HepG2 (cell line): Measurements from ENCODE around the gene DNAJB11. TPM values are rescaled to one million over a fixed set of nuclear protein-coding genes. Genes with fewer than 3 reads are reported as not detected.

Experiments
- ARNTL ChIP-seq: sonication (generic); formaldehyde crosslinking; IDR thresholded peaks from 2 replicates; pipeline ENCODE4 v1.4.0; 2020; ENCODE audit warnings: mild to moderate bottlenecking, missing genetic modification reagents
- BRD4 ChIP-seq: sonication (generic); formaldehyde crosslinking; IDR thresholded peaks from 2 replicates; pipeline ENCODE4 v1.4.0; 2020; ENCODE audit warnings: missing genetic modification reagents
- CAMTA2 ChIP-seq: sonication (generic); formaldehyde crosslinking; IDR thresholded peaks from 2 replicates; pipeline ENCODE4 v1.4.0; 2020; ENCODE audit warnings: mild to moderate bottlenecking, missing genetic modification reagents, borderline replicate concordance
- CEBPB ChIP-seq: IDR thresholded peaks from 2 replicates; pipeline ENCODE4 v1.6.1; 2011; ENCODE audit warnings: low read depth, low read length, improper control_type of control experiment, borderline replicate concordance
- CHD4 ChIP-seq: fragments of 200-600 bp; sonication (generic); IDR thresholded peaks from 2 replicates; pipeline ENCODE4 v1.7.0; 2017; ENCODE audit warnings: mild to moderate bottlenecking, low read length, borderline replicate concordance
- ETV5 ChIP-seq: IDR thresholded peaks from 2 replicates; pipeline ENCODE4 v1.6.1; 2018; ENCODE audit warnings: missing biosample characterization, missing genetic modification reagents, inconsistent platforms, borderline replicate concordance
- GATAD2A ChIP-seq: IDR thresholded peaks from 2 replicates; pipeline ENCODE4 v1.6.1; 2016
- MBD4 ChIP-seq: IDR thresholded peaks from 2 replicates; pipeline ENCODE4 v1.6.1; 2012; ENCODE audit warnings: low read length, inconsistent platforms, borderline replicate concordance
- MEIS1 ChIP-seq: sonication (generic); formaldehyde crosslinking; IDR thresholded peaks from 2 replicates; pipeline ENCODE4 v1.9.0; 2021; ENCODE audit warnings: mild to moderate bottlenecking, missing genetic modification reagents, moderate library complexity, borderline replicate concordance
- NR2F2 ChIP-seq: IDR thresholded peaks from 2 replicates; pipeline ENCODE4 v1.6.1; 2012; ENCODE audit warnings: low read depth, inconsistent platforms, borderline replicate concordance
- PAF1 ChIP-seq: IDR thresholded peaks from 2 replicates; pipeline ENCODE4 v1.6.1; 2016; ENCODE audit warnings: missing genetic modification reagents, missing compliant biosample characterization
- PATZ1 ChIP-seq: sonication (generic); formaldehyde crosslinking; IDR thresholded peaks from 2 replicates; pipeline ENCODE4 v1.4.0; 2020; ENCODE audit warnings: missing genetic modification reagents
- PITX1 ChIP-seq: sonication (generic); formaldehyde crosslinking; IDR thresholded peaks from 2 replicates; pipeline ENCODE4 v1.5.1; 2020; ENCODE audit warnings: mild to moderate bottlenecking, missing genetic modification reagents
- SETDB1 ChIP-seq: sonication (generic); formaldehyde crosslinking; IDR thresholded peaks from 2 replicates; pipeline ENCODE4 v1.5.1; 2020; ENCODE audit warnings: missing genetic modification reagents, mild to moderate bottlenecking, borderline replicate concordance
- SOX13 ChIP-seq, 3 experiments: fragments of 450-650 bp in 1 of 3; sonication (generic) in 1 of 3; formaldehyde crosslinking in 1 of 3; IDR thresholded peaks in 2 of 3; conservative IDR thresholded peaks in 1 of 3; 2 replicates each; pipeline versions ENCODE4 v1.5.0 to v1.6.1; 2016 to 2020; ENCODE audit warnings: antibody characterized with exemption in 1 of 3, mild to moderate bottlenecking in 1 of 3, missing compliant biosample characterization in 1 of 3, missing genetic modification reagents in 1 of 3, moderate library complexity in 1 of 3
- TSC22D2 ChIP-seq: sonication (generic); formaldehyde crosslinking; IDR thresholded peaks from 2 replicates; pipeline ENCODE4 v1.5.1; 2020; ENCODE audit warnings: missing genetic modification reagents, mild to moderate bottlenecking, borderline replicate concordance
- ZBTB3 ChIP-seq: sonication (generic); formaldehyde crosslinking; IDR thresholded peaks from 2 replicates; pipeline ENCODE4 v1.4.0; 2020; ENCODE audit warnings: low read depth, mild to moderate bottlenecking, moderate library complexity, missing genetic modification reagents, borderline replicate concordance
- ZNF253 ChIP-seq: sonication (generic); formaldehyde crosslinking; IDR thresholded peaks from 2 replicates; pipeline ENCODE4 v1.8.0; 2022; ENCODE audit warnings: mild to moderate bottlenecking, missing genetic modification reagents, borderline replicate concordance
- ZNF615 ChIP-seq: sonication (generic); formaldehyde crosslinking; IDR thresholded peaks from 2 replicates; pipeline ENCODE4 v1.5.0; 2020; ENCODE audit warnings: mild to moderate bottlenecking, missing genetic modification reagents, borderline replicate concordance
- ZNF720 ChIP-seq: sonication (generic); formaldehyde crosslinking; IDR thresholded peaks from 2 replicates; pipeline ENCODE4 v1.4.0; 2020; ENCODE audit warnings: missing genetic modification reagents
- ZNF776 ChIP-seq: sonication (generic); formaldehyde crosslinking; IDR thresholded peaks from 2 replicates; pipeline ENCODE4 v1.4.0; 2020; ENCODE audit warnings: mild to moderate bottlenecking, missing genetic modification reagents
- ZSCAN25 ChIP-seq: sonication (generic); formaldehyde crosslinking; IDR thresholded peaks from 2 replicates; pipeline ENCODE4 v1.8.0; 2022; ENCODE audit warnings: mild to moderate bottlenecking, missing genetic modification reagents
- polyA plus RNA-seq, 8 experiments: library from polyadenylated mRNA; depleted of rRNA in 3 of 8; stranded (reverse) in 7 of 8; unstranded in 1 of 8; fragments of >200 nt; fragmentation: Illumina TruSeq in 4 of 8; extraction: Trizol in 4 of 8; gene quantifications; 2 replicates each; pipeline versions ENCODE4 v1.2.1 to v1.2.3, GENCODE V29; 2011 to 2016; ENCODE audit warnings: low read depth in 4 of 8, missing spikeins in 1 of 8, mixed read lengths in 1 of 8; ENCODE audit not compliant: insufficient read depth in 1 of 8
- total RNA-seq, 5 experiments: library from RNA; depleted of rRNA; stranded (reverse); fragments of >200 nt; fragmentation: Illumina TruSeq; extraction: Trizol; gene quantifications; 2 replicates each; pipeline ENCODE4 v1.2.3, GENCODE V29; 2016; ENCODE audit warnings: low read depth in 1 of 5
- TF ChIP-seq, protein P1 (sequence below): sonication (generic); formaldehyde crosslinking; IDR thresholded peaks from 2 replicates; pipeline ENCODE4 v1.4.0; 2020; ENCODE audit warnings: missing genetic modification reagents
- TF ChIP-seq, protein P2 (sequence below): sonication (generic); formaldehyde crosslinking; IDR thresholded peaks from 2 replicates; pipeline ENCODE4 v1.4.0; 2020; ENCODE audit warnings: missing genetic modification reagents

DNAJB11 gene
- total and polyA plus RNA-seq, 2 of the 13 experiments (the other 11 are each of a cell fraction or from before 2014, with no cell fraction given) = 41.0 to 132 TPM

DNA sequence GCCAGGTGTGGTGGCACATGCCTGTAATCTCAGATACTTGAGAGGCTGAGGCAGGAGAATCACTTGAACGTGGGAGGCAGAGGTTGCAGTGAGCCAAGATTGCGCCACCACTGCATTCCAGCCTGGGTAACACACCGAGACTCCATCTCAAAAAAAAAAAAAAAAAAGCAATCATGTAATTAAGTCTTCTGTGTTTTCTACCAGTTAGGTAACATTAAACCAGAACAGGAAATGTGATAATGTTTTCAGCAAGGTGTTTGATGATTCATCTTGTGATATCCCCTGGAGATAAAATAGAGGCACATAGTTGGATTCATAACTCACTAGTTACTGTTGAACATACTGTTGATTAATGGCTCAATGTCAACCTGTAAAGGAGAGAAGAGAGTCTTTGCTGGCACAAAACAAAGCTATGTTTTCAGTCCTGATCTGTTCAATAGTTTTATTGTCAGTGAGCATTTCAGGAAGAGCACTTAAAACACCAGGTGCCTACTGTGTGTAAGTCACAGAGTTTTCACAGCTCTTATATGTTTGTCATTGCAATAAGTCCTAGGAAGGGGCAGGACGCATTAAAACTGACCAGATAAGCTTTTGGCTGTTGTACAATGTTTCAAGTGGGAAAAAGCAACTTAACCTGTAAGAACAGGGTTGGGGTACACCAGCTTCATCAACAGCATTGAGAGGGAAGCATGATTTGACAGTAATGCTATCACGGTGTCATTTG lies 19.5 kb downstream of the DNAJB11 start (continued):
- TF ChIP-seq PATZ1 (no peak), GATAD2A (peak; percentile 58; the same call in 1 of the 2 replicates), TSC22D2 (CRISPR knock-in tag) (no peak), BRD4 (CRISPR knock-in tag) (no peak), ZNF253 (no peak), MBD4 (no peak), PAF1 (CRISPR knock-in tag) (no peak), ZBTB3 (CRISPR knock-in tag) (0 out of 2 replicates have a peak, but pooled peaks have one; percentile 67), ZSCAN25 (no peak), CHD4 (peak; percentile 93; the same call in 1 of the 2 replicates), ZNF720 (CRISPR knock-in tag) (no peak), CEBPB (peak; percentile 73; the same call in 1 of the 2 replicates), SETDB1 (no peak), ARNTL (CRISPR knock-in tag) (no peak), PITX1 (CRISPR knock-in tag) (no peak), ZNF776 (CRISPR knock-in tag) (no peak), NR2F2 (no peak), ETV5 (peak; percentile 2; the same call in 1 of the 2 replicates), MEIS1 (CRISPR knock-in tag) (no peak), ZNF615 (no peak), SOX13 (IDR thresholded peaks at IDR 0.05) (no peak), SOX13 (CRISPR knock-in tag; conservative IDR thresholded peaks at IDR 0.05 in 1 of 2, IDR thresholded peaks at IDR 0.05 in 1 of 2) (peak in 1 of 2 experiments; percentile 22; a peak in 1 of 4 replicates), CAMTA2 (CRISPR knock-in tag) (no peak)
- TF ChIP-seq, protein P1, sequence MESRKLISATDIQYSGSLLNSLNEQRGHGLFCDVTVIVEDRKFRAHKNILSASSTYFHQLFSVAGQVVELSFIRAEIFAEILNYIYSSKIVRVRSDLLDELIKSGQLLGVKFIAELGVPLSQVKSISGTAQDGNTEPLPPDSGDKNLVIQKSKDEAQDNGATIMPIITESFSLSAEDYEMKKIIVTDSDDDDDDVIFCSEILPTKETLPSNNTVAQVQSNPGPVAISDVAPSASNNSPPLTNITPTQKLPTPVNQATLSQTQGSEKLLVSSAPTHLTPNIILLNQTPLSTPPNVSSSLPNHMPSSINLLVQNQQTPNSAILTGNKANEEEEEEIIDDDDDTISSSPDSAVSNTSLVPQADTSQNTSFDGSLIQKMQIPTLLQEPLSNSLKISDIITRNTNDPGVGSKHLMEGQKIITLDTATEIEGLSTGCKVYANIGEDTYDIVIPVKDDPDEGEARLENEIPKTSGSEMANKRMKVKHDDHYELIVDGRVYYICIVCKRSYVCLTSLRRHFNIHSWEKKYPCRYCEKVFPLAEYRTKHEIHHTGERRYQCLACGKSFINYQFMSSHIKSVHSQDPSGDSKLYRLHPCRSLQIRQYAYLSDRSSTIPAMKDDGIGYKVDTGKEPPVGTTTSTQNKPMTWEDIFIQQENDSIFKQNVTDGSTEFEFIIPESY (CRISPR knock-in tag) = peak; percentile 56; the same call in 1 of the 2 replicates
- TF ChIP-seq, protein P2, sequence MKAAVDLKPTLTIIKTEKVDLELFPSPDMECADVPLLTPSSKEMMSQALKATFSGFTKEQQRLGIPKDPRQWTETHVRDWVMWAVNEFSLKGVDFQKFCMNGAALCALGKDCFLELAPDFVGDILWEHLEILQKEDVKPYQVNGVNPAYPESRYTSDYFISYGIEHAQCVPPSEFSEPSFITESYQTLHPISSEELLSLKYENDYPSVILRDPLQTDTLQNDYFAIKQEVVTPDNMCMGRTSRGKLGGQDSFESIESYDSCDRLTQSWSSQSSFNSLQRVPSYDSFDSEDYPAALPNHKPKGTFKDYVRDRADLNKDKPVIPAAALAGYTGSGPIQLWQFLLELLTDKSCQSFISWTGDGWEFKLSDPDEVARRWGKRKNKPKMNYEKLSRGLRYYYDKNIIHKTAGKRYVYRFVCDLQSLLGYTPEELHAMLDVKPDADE (CRISPR knock-in tag) = no peak
